HL-60 (cell line): Measurements from ENCODE around the gene WDR48.

ENCODE experiments used
- GABPA ChIP-seq: IDR thresholded peaks from 2 replicates; pipeline ENCODE4 v1.6.1; 2012; ENCODE audit warnings: low read depth
- POLR2AphosphoS5 ChIP-seq: IDR thresholded peaks from 2 replicates; pipeline ENCODE4 v1.6.1; 2012; ENCODE audit warnings: low read depth
- REST ChIP-seq: IDR thresholded peaks from 2 replicates; pipeline ENCODE4 v1.6.1; 2012; ENCODE audit warnings: low read depth; ENCODE audit not compliant: insufficient replicate concordance
- TF ChIP-seq, protein P1 (sequence below): IDR thresholded peaks from one replicate; pipeline ENCODE4 v1.5.1; 2011; ENCODE audit warnings: low read length, control low read depth, inconsistent platforms; ENCODE audit not compliant: insufficient read depth

DNA sequence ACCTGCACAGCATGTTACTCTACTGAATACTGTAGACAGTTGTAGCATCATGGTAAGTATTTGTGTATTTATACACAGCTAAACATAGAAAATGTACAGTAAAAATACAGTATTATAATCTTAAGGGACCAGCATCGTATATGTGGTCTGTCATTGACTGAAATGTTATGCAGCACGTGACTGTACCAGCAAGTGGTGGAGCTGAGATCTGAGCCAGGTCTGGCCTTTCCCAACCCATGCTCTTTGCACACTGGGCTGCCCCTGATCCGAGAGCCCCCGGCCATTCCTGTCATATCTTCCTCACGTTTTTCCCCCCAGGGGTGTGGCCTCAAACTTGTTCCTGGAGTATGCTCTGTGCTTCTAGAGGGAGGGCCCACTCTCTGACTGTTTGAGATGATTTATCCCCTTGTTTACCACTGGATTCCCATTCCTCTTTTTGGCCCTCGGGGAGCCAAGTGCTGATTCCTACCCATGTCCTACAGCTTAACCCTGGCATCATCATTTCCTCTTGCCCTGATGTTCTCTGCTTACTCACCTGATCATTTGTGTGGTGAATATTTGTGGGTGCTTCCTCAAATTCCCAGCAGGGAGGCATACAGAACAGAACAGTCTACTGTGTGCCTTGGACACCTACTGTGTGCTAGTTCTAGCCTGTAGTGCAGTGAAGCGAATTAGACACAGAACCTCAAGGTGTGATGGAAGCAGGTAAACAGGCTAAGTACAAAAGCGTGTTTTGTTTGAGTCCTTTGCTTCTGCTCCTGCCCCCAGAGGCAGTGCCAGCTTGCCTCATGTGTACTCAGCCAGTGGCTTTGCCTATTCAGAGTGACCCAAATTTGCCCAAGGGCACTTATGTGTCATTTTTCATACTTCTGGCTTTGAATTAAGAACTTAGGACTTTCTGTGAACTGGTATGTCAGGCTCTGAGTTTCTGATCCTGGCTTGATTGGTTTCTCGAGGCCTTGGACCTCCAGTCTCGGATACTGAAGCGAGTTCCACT, 80.6 kb downstream of the WDR48 start:
- TF ChIP-seq, protein P1, sequence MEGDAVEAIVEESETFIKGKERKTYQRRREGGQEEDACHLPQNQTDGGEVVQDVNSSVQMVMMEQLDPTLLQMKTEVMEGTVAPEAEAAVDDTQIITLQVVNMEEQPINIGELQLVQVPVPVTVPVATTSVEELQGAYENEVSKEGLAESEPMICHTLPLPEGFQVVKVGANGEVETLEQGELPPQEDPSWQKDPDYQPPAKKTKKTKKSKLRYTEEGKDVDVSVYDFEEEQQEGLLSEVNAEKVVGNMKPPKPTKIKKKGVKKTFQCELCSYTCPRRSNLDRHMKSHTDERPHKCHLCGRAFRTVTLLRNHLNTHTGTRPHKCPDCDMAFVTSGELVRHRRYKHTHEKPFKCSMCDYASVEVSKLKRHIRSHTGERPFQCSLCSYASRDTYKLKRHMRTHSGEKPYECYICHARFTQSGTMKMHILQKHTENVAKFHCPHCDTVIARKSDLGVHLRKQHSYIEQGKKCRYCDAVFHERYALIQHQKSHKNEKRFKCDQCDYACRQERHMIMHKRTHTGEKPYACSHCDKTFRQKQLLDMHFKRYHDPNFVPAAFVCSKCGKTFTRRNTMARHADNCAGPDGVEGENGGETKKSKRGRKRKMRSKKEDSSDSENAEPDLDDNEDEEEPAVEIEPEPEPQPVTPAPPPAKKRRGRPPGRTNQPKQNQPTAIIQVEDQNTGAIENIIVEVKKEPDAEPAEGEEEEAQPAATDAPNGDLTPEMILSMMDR, result no peak
- TF ChIP-seq POLR2AphosphoS5 (no peak), GABPA (no peak), REST (no peak)
